Measurements from ENCODE around the gene PRPF6.
A peak's percentile ranks its signal among the peaks of the same experiment; 100 is the strongest.

The PRPF6 gene

GRCh38 chr20:63979229-63979556, 1.7 kb upstream of the PRPF6 start:
- no peak for TF ChIP-seq CTCF (IDR thresholded peaks at IDR 0.05)
- no peak for TF ChIP-seq ZFX (IDR thresholded peaks at IDR 0.05; ENCODE audit: borderline replicate concordance)
- H3K27ac ChIP-seq = peak overlapping the region; percentile 96

GRCh38 chr20:63979557-63980316, 1.2 kb upstream of the PRPF6 start, which contains the start of gene SAMD10:
Gene SAMD10 (minus strand): TSS chr20:63979642. CDS start chr20:63979467, 175 bp downstream.
- H3K27ac ChIP-seq = peak within 1 kb of the TSS; percentile 96
- no peak for TF ChIP-seq CTCF (IDR thresholded peaks at IDR 0.05)
- no peak for TF ChIP-seq ZFX (IDR thresholded peaks at IDR 0.05; ENCODE audit: borderline replicate concordance)

GRCh38 chr20:63980317-63980805, 571 bp upstream of the PRPF6 start:
- TF ChIP-seq ZFX (IDR thresholded peaks at IDR 0.05; ENCODE audit: borderline replicate concordance) (no peak), CTCF (IDR thresholded peaks at IDR 0.05) (no peak)
- peak overlapping the region; percentile 96 for H3K27ac ChIP-seq

GRCh38 chr20:63982937-63983336, 2.0 kb downstream of the PRPF6 start:
- no peak overlapping the region for H3K27ac ChIP-seq
- TF ChIP-seq CTCF (IDR thresholded peaks at IDR 0.05) (no peak), ZFX (IDR thresholded peaks at IDR 0.05; ENCODE audit: borderline replicate concordance) (no peak)

GRCh38 chr20:64000906-64001305, 20.0 kb downstream of the PRPF6 start:
- no peak overlapping the region for H3K27ac ChIP-seq
- TF ChIP-seq ZFX (IDR thresholded peaks at IDR 0.05; ENCODE audit: borderline replicate concordance) (no peak), CTCF (IDR thresholded peaks at IDR 0.05) (no peak)

- no peak overlapping the region for H3K27ac ChIP-seq
- TF ChIP-seq ZFX (IDR thresholded peaks at IDR 0.05; ENCODE audit: borderline replicate concordance) (no peak), CTCF (IDR thresholded peaks at IDR 0.05) (no peak)
Observed at GRCh38 chr20:64001607-64002011, 20.7 kb downstream of the PRPF6 start.

- TF ChIP-seq CTCF (IDR thresholded peaks at IDR 0.05) (no peak), ZFX (IDR thresholded peaks at IDR 0.05; ENCODE audit: borderline replicate concordance) (no peak)
- H3K27ac ChIP-seq = no peak overlapping the region
Observed at GRCh38 chr20:64003960-64004725, 23.2 kb downstream of the PRPF6 start.

Data from 22Rv1 (cell line).